DMS79 (cell line): ENCODE measurements around the gene PIGV.
"Not testable (repeated sequence)": the region's sequence is repeated elsewhere in the genome, so short reads cannot be mapped to it uniquely, and the experiment has no call there.

ENCODE experiments used
- DNase-seq: peaks from one replicate; lab custom pipeline; 2025; lab: John Stamatoyannopoulos, UW

Gene PIGV

DNA sequence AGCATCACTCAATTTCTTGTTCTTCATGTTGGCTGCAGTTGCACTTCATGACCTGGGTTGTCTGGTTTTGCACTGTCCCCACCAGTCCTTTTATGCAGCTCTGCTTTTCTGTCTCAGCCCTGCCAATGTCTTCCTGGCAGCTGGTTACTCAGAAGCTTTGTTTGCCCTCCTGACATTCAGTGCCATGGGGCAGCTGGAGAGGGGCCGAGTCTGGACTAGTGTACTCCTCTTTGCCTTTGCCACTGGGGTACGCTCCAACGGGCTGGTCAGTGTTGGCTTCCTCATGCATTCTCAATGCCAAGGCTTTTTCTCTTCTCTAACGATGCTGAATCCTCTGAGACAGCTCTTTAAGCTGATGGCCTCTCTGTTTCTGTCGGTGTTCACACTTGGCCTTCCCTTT lies 6.6 kb downstream of the PIGV start:
- DNase-seq: no peak

DNA sequence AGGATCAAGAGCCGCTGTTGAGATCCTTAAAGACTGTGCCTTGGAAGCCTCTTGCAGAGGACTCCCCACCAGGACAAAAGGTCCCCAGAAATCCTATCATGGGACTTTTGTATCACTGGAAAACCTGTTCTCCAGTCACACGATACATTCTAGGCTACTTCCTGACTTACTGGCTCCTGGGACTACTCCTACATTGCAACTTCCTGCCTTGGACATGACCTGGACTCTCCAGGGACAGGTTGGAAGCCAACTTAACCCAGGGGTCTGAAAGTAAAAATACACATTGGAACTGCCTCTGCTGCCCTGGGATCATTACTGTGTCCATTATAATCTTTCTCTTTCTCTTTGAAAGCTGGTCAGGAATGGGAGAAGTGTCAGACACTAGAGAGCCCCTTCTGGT lies 9.9 kb downstream of the PIGV start:
- no peak for DNase-seq

DNA sequence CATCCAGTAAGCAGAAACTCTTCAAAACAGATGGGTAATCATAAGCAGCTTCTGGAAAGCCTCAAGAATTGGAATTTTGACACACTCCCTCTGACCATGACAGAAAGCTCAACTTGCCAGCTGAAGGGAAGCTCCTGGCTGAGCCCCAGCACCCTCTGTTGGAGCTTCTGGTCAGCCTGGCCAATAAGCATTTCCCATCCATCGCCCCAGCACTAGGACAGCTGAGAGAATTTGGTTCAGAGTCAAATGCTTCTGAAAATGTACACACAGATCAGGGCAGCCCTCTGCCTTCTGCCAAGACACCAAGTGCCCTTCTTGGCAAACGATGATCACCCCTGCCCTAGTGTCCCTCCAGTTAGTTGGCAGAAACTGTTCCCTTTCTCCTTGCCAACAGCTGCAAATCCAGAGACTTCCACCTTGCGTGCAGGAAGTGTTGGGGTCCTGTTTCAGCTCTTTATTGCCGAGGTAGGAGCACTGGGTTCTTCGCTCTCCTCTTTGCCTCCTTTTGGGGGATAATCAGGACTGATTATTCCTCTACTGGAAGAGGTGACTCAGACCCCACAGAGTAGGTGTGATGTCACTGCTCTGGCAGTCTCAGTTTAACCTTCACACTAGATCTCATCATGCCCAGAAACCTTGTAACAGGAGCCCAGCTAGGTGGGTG lies 11.9 kb downstream of the PIGV start:
- peak; percentile 25 for DNase-seq

GRCh38 chr1:26803932-26804331 lies 16.2 kb downstream of the PIGV start:
- DNase-seq: not testable (repeated sequence)

DNA sequence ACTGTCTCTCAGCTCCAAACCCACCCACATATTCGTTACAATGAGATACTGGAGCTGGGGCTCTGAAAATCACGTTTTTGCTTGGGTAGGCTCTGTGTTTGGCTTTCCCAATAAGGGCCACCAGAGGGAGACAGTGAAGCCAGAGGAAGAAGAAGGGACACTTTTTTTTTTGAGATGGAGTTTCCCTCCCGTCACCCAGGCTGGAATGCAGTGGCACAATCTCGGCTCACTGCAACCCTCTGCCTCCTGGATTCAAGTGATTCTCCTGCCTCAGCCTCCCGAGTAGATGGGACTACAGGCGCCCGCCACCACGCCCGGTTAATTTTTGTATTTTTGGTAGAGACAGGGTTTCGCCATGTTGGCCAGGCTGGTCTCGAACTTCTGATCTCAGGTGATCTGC lies 22.4 kb downstream of the PIGV start:
- DNase-seq: peak; percentile 36

GRCh38 chr1:26811057-26811456 lies 23.3 kb downstream of the PIGV start:
- no peak for DNase-seq

DNA sequence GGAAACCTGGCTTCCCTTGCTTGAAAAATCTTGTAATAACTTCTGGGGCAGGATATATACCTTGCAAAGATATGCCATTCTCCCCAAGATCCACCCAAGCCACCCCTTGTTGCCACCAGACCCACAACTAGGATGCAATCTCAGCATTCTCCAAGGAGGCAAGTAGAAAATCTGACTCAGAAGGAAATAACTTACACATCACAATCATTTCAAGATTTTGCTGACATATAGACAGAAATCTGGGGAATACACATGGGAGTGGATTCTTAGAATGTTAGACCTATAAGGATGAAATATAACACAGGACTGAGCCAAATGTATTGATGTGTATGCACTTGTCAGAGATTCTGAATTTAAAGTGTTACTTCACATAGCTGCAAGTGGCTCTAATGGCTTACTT lies 24.0 kb downstream of the PIGV start:
- no peak for DNase-seq

DNA sequence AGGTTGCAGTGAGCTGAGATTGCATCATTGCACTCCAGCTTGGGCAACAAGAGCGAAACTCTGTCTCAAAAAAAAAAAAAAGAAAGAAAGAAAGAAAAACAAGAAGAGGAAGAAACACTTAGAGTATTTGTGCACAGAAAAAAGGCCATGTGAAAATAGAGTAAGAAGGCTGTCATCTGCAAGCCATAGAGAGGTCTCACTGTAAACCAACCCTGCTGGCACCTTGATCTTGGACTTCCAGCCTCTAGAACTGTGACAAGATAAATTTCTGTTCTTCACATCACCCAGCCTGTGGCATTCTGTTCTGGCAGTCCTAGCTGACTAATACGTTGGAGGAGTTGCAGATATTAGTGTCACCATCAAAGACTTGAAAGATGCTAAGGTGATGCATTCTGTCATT lies 26.6 kb downstream of the PIGV start:
- no peak for DNase-seq

DNA sequence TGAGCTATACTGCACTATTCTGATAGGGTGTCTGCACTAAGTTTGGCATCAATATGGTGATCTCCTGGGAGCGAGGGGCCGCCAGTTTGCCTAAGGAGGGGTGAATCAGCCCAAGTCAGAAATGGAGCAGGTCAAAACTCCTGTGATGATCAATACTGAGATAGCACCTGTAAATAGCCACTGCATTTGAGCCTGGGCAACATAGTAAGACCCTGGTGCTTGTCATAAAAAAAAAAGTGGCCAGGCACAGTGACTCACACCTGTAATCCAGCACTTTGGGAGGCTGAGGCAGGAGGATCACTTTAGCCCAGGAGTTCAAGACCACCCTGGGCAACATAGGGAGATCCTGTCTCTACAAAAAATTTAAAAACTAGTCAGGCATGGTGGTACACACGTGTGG lies 27.1 kb downstream of the PIGV start:
- no peak for DNase-seq

DNA sequence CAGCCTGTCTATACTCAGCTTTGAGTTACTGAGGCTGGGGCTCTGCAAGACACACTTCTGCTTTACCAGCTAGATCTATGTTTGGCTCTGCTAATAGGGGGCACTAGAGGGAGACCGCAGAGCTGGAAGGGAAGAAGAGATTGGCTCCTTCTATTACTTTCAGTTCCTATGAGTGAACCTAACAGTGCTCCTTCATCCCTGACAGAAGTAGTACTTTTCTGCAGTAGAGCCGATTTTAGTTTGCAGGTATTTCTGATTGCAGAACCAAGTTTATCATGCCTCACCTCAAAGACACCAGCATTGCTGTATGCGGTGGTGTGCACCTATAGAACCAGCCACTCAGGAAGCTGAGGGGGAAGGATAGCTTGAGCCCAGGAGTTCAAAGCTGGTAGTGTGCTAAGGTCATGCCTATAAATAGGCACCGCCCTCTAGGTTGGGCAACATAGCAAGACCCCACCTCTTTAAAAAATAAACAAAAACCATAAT lies 33.1 kb downstream of the PIGV start:
- no peak for DNase-seq

DNA sequence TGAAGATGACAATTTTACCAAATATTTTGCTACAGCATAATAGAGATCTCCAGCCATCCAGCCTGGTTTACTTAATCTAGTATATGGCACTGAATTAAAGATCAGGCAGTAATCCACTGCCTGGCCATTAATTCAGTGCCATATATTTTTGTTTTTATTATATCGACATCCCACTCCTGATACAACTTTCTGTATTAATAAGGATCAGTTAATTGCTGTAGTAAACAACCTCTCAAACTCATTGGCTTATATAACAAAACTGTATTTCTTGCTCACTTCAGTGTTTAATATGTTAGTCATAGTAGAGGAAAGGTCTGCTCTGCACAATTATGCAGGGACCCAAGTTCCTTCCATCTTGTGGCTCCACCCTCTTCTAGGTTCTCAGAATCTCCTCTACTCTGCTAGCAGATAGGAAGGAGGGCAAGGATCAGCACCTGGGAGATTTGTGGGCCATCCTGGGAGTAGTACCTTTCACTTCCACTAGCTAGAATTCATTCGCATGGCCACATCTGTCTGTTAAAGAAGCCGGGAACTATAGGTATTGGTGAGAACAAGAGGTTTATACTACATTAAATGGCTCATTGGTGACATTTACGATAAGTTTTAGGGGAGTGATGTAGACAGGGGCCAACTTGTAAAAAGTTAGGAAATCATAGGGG lies 35.1 kb downstream of the PIGV start:
- DNase-seq: no peak

DNA sequence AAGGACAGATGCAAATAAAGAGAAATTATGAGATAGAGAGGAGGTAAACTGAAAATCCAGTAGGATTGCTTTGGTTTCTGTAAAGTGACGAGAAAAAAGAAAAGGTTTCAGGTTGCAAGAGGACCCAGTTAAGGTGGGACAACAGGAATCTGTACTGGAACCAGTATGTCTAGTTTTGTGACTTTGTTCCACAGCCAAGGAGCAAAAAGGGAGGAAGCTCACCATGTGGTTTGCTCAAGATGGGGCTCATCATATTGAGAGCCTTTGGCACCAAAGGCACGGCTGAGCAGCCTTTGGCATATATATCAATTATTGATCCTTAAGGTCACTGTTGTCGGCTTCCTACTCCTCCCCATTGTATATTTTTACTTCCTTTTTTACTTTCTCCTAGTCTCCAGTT lies 37.0 kb downstream of the PIGV start:
- peak; percentile 10 for DNase-seq

- DNase-seq: peak; percentile 11
Measured at GRCh38 chr1:26826261-26827105, 38.7 kb downstream of the PIGV start, which contains the start of gene ZDHHC18. Gene ZDHHC18, plus strand, starts transcription at chr1:26826688. Its CDS starts 117 bp downstream, at chr1:26826805.

DNA sequence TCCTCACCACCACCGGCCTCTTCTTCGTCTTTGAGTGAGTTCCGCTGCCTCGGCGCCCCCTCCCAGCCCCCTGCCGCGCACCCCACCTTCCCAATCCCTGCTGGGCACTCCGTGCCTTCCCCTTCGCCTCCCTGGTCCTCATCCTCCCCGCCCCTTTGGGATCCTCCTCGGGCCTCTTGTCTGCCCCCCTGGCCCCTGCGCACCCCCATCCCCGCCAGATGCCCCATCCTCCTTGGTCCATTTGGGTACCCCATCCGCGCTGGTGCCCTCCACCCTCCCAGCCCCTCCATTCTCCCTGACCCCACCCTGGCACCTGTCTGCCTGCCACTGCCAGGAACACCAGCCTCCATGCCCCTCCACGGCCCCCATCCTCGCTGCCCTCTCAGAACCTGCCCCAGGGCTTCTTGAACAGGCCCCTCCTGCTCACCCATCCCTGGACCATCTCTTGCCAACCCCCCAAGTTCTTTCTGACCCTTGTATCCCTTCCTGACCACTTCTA lies 39.4 kb downstream of the PIGV start:
- DNase-seq: no peak

- DNase-seq: no peak
Measured at GRCh38 chr1:26827663-26828062, 39.9 kb downstream of the PIGV start.

DNA sequence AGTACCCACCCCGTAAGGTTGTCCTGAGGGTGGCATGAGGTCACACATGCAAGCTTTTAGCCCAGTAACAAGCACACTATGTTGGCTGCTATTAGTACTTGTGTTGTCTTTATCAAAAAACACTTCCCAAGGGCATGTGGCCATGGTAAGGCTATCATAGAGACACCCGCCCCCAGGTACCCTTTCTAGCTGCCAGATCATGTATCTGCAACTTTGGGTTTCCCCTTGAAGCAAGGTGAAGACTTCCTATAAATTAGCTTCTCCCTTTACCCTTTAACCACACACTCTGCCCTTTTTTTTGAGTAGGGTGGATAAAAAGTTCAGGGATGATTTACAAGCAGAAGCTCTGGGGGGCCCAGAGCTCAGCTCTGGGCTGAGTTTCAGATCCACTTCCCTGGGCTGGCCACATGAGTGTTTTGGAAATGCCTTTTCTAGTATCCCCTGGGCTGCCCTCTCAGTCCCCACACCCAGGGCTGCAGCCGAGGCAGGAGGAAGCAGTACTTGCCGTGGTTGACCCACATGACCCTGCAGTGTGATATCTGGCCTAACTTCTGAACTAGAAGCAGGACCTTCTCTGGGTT lies 40.8 kb downstream of the PIGV start:
- DNase-seq: no peak

GRCh38 chr1:26829184-26829911 lies 41.6 kb downstream of the PIGV start:
- DNase-seq: no peak

GRCh38 chr1:26831059-26831458 lies 43.3 kb downstream of the PIGV start:
- DNase-seq: no peak

- no peak for DNase-seq
Measured at GRCh38 chr1:26831546-26832248, 43.9 kb downstream of the PIGV start.

DNA sequence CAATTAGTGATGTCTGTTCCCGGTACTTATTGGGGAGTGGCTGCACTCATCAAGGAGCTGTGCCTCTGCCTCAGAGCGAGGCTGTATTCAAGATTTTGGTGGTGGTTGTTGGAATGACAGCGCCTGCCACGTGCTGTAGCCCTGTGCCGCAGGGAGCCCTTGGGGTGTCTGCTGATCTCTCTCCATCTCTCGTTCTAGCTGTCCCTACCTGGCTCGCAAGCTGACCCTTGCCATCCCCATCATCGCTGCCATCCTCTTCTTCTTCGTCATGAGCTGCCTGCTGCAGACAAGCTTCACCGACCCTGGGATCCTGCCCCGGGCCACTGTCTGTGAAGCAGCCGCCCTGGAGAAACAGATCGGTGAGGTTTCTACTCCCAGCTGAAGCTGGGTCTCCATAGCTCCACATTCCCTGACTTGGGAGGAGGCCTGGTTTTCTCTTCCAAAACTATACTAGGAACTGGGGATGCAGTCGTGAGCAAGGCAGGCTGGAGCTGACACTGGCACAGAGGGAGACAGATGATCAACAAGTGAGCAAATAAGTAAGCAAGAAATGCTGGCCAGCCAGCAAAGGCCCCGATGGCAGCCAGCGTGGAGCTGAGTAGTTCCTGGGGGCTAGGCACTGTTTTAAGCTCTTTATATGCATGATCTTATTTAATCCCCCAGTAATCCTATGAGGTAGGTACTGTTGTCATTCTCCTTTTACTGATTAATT lies 44.7 kb downstream of the PIGV start:
- no peak for DNase-seq
